NB4 (cell line): ENCODE results near the gene QSOX1.

Experiments
- DNase-seq: peaks from one replicate; pipeline ENCODE4 v3.0.0; 2010; ENCODE audit warnings: low read depth
- H3K4me3 ChIP-seq: one replicate; pipeline ENCODE4 v1.5.1; 2011; ENCODE audit warnings: mild to moderate bottlenecking, low read depth, low read length, moderate library complexity
- CTCF ChIP-seq: IDR thresholded peaks from one replicate; pipeline ENCODE4 v1.5.1; 2012; ENCODE audit warnings: low read depth, low read length
- MAX ChIP-seq: IDR thresholded peaks from 2 replicates; pipeline ENCODE4 v1.6.1; 2011; ENCODE audit warnings: low read depth, low read length
- MYC ChIP-seq: IDR thresholded peaks from 2 replicates; pipeline ENCODE4 v1.6.1; 2011; ENCODE audit warnings: low read depth, low read length
- POLR2A ChIP-seq: IDR thresholded peaks from 2 replicates; pipeline ENCODE4 v1.6.1; 2011; ENCODE audit warnings: mild to moderate bottlenecking; ENCODE audit not compliant: insufficient read length; ENCODE audit errors: extremely low read depth

The QSOX1 gene

GRCh38 chr1:180211156-180211859, 56.6 kb downstream of the QSOX1 start:
- H3K4me3 ChIP-seq, result no peak overlapping the region
- no peak for TF ChIP-seq MAX
- no peak for TF ChIP-seq MYC
- no peak for DNase-seq

- DNase-seq, result peak; percentile 45
- no peak for TF ChIP-seq MYC
- H3K4me3 ChIP-seq, result no peak overlapping the region
These were observed 57.2 kb downstream of the QSOX1 start for GRCh38 chr1:180211860-180212229.

- no peak overlapping the region for H3K4me3 ChIP-seq
- TF ChIP-seq CTCF (no peak), MYC (no peak), POLR2A (no peak), MAX (no peak)
These were observed 58.9 kb downstream of the QSOX1 start for GRCh38 chr1:180213401-180214170.

GRCh38 chr1:180215856-180216625, 61.4 kb downstream of the QSOX1 start:
- TF ChIP-seq MYC (no peak), CTCF (no peak), MAX (no peak), POLR2A (no peak)
- no peak overlapping the region for H3K4me3 ChIP-seq
- DNase-seq, result no peak

More at GRCh38 chr1:180213401-180214170, 58.9 kb downstream of the QSOX1 start:
- DNase-seq, result no peak

GRCh38 chr1:180217006-180217405, 62.3 kb downstream of the QSOX1 start:
- TF ChIP-seq CTCF, result no peak
- TF ChIP-seq MYC, result no peak
- no peak for TF ChIP-seq MAX
- TF ChIP-seq POLR2A, result no peak
- no peak overlapping the region for H3K4me3 ChIP-seq
- no peak for DNase-seq

GRCh38 chr1:180218806-180219765, 64.4 kb downstream of the QSOX1 start:
- no peak overlapping the region for H3K4me3 ChIP-seq
- DNase-seq, result no peak
- TF ChIP-seq CTCF (no peak), MYC (no peak), MAX (no peak), POLR2A (no peak)
